CD14-positive monocyte (primary cell): Measurements from ENCODE around the gene RPL6. TPM values are rescaled to one million over a fixed set of nuclear protein-coding genes. Genes with fewer than 3 reads are reported as not detected.
A peak's percentile ranks its signal among the peaks of the same experiment; 100 is the strongest.

Experiments used
- DNase-seq, 3 donors: peaks; one replicate each; pipeline ENCODE4 v3.0.0-alpha.2; 2011 to 2022
- H2AFZ ChIP-seq: 2 replicates; pipeline ENCODE4 v1.6.0; 2012; ENCODE audit warnings: mild to moderate bottlenecking, low read depth, low read length, inconsistent platforms; ENCODE audit not compliant: insufficient read depth, poor library complexity, severe bottlenecking
- H3K27ac ChIP-seq, 2 donors: 1 replicate in 1 of 2; 2 replicates in 1 of 2; pipeline ENCODE4 v1.5.1; 2012 to 2013; ENCODE audit warnings: low read length in 2 of 2, control low read depth in 1 of 2, inconsistent platforms in 1 of 2, low read depth in 1 of 2, mild to moderate bottlenecking in 1 of 2
- H3K27me3 ChIP-seq, 2 donors: one replicate each; pipeline versions ENCODE4 v1.6.0 to v1.6.1; 2011 to 2013; ENCODE audit warnings: low read length in 2 of 2; ENCODE audit not compliant: control insufficient read depth in 2 of 2, insufficient read depth in 2 of 2
- H3K36me3 ChIP-seq, 2 donors: replicated peaks in 1 of 2; 1 replicate in 1 of 2; 2 replicates in 1 of 2; pipeline versions ENCODE4 v1.5.1 to v1.6.1; 2012 to 2013; ENCODE audit warnings: low read length in 2 of 2, control low read depth in 1 of 2, inconsistent platforms in 1 of 2, mild to moderate bottlenecking in 1 of 2; ENCODE audit not compliant: insufficient read depth in 2 of 2, control insufficient read depth in 1 of 2
- H3K4me1 ChIP-seq, 2 donors: 1 replicate in 1 of 2; 2 replicates in 1 of 2; pipeline versions ENCODE4 v1.5.1 to v1.6.1; 2012 to 2013; ENCODE audit warnings: low read length in 2 of 2, control low read depth in 1 of 2, inconsistent platforms in 1 of 2, mild to moderate bottlenecking in 1 of 2, moderate library complexity in 1 of 2; ENCODE audit not compliant: insufficient read depth in 2 of 2, control insufficient read depth in 1 of 2
- H3K4me2 ChIP-seq: replicated peaks from 2 replicates; pipeline ENCODE3; 2012; ENCODE audit warnings: low read length, moderate library complexity, mild to moderate bottlenecking; ENCODE audit not compliant: poor library complexity, severe bottlenecking; ENCODE audit errors: extremely low read depth
- H3K4me3 ChIP-seq, 3 experiments: fragments of 200-600 bp in 1 of 3; sonication (generic) in 1 of 3; replicated peaks in 1 of 3; 1 replicate in 2 of 3; 2 replicates in 1 of 3; pipeline ENCODE4 v1.5.1; 2011 to 2013; ENCODE audit warnings: low read length in 3 of 3, mild to moderate bottlenecking in 3 of 3, control low read depth in 2 of 3, low read depth in 2 of 3, inconsistent platforms in 1 of 3, moderate library complexity in 1 of 3
- H3K79me2 ChIP-seq: 2 replicates; pipeline ENCODE4 v1.6.0; 2012; ENCODE audit warnings: mild to moderate bottlenecking, control low read depth, inconsistent platforms, low read length, moderate library complexity; ENCODE audit not compliant: insufficient read depth
- H3K9ac ChIP-seq: 2 replicates; pipeline ENCODE4 v1.6.0; 2017; ENCODE audit warnings: low read length, mild to moderate bottlenecking; ENCODE audit not compliant: insufficient read depth, poor library complexity, severe bottlenecking
- H3K9me3 ChIP-seq, 2 donors: replicated peaks in 1 of 2; 1 replicate in 1 of 2; 2 replicates in 1 of 2; pipeline versions ENCODE4 v1.5.1 to v1.6.1; 2012 to 2013; ENCODE audit warnings: low read length in 2 of 2, control low read depth in 1 of 2; ENCODE audit not compliant: control insufficient read depth in 1 of 2, insufficient read depth in 1 of 2
- H4K20me1 ChIP-seq: 2 replicates; pipeline ENCODE4 v1.6.0; 2012; ENCODE audit warnings: mild to moderate bottlenecking, low read length, control low read depth, moderate library complexity; ENCODE audit not compliant: insufficient read depth
- H3K27ac Mint-ChIP-seq, 7 donors: one replicate each; pipeline ENCODE4 v1.8.0; 2020; ENCODE audit warnings: mild to moderate bottlenecking in 7 of 7, mixed read lengths in 7 of 7, moderate library complexity in 6 of 7, inconsistent platforms in 2 of 7
- H3K27me3 Mint-ChIP-seq, 3 donors: one replicate each; pipeline ENCODE4 v1.8.0; 2021 to 2022; ENCODE audit warnings: low read depth in 3 of 3, mild to moderate bottlenecking in 3 of 3, mixed read lengths in 3 of 3, moderate library complexity in 3 of 3, inconsistent platforms in 1 of 3
- H3K36me3 Mint-ChIP-seq, 2 donors: one replicate each; pipeline ENCODE4 v1.8.0; 2020; ENCODE audit warnings: mixed read lengths in 2 of 2, inconsistent platforms in 1 of 2, mild to moderate bottlenecking in 1 of 2
- H3K4me1 Mint-ChIP-seq: one replicate; pipeline ENCODE4 v1.8.0; 2020; ENCODE audit warnings: mild to moderate bottlenecking, mixed read lengths
- H3K4me3 Mint-ChIP-seq, 2 donors: one replicate each; pipeline ENCODE4 v1.8.0; 2020; ENCODE audit warnings: mild to moderate bottlenecking in 2 of 2, mixed read lengths in 2 of 2, moderate library complexity in 1 of 2
- H3K9me3 Mint-ChIP-seq, 7 donors: one replicate each; pipeline ENCODE4 v1.8.0; 2020 to 2022; ENCODE audit warnings: mixed read lengths in 7 of 7, mild to moderate bottlenecking in 6 of 7, moderate library complexity in 6 of 7, inconsistent platforms in 2 of 7
- WGBS: methylation state at CpG from one replicate; pipeline ENCODE4 v1.1.5; 2013; ENCODE audit warnings: missing lambda C conversion rate; ENCODE audit not compliant: insufficient coverage; 5-methylcytosine and 5-hydroxymethylcytosine counted together
- intact Hi-C, 2 donors: fragments of 100-400 bp; cut with micrococcal nuclease; formaldehyde crosslinking; loops; one replicate each; pipeline versions ENCODE4 v1.15.0 to v1.15.1; 2023
- polyA plus RNA-seq, 3 donors: library from polyadenylated mRNA; depleted of rRNA in 1 of 3; unstranded in 2 of 3; stranded (reverse) in 1 of 3; fragments of 300-500 nt in 2 of 3; fragments of >200 nt in 1 of 3; fragmentation: Illumina TruSeq in 2 of 3; gene quantifications; 1 replicate in 2 of 3; 2 replicates in 1 of 3; pipeline ENCODE4 v1.2.3, GENCODE V29; 2012 to 2021
- TF ChIP-seq, protein P1 (sequence below): fragments of 200-600 bp; IDR thresholded peaks from one replicate; pipeline ENCODE4 v1.8.0; 2022; ENCODE audit warnings: antibody characterized with exemption, mild to moderate bottlenecking

Gene RPL6
- polyA plus RNA-seq, 3 donors: 201 to 1,124 (median 259) TPM

- Histone ChIP-seq H3K9ac (no peak overlapping the region), H2AFZ (no peak overlapping the region), H3K4me3 (no peak overlapping the region), H3K36me3 (no peaks in the 10 kb centered on the region), H3K79me2 (peaks cover 10% of the 10 kb centered on the region), H3K4me1 (peaks cover 6 to 10% of the 10 kb centered on the region in 2 donors), H3K27me3 (no peaks in the 10 kb centered on the region), H4K20me1 (no peaks in the 10 kb centered on the region), H3K27ac (no peak overlapping the region), H3K9me3 (no peaks in the 10 kb centered on the region), H3K4me2 (no peak overlapping the region)
- no peak overlapping the region for H3K4me3 Mint-ChIP-seq
- TF ChIP-seq, protein P1, sequence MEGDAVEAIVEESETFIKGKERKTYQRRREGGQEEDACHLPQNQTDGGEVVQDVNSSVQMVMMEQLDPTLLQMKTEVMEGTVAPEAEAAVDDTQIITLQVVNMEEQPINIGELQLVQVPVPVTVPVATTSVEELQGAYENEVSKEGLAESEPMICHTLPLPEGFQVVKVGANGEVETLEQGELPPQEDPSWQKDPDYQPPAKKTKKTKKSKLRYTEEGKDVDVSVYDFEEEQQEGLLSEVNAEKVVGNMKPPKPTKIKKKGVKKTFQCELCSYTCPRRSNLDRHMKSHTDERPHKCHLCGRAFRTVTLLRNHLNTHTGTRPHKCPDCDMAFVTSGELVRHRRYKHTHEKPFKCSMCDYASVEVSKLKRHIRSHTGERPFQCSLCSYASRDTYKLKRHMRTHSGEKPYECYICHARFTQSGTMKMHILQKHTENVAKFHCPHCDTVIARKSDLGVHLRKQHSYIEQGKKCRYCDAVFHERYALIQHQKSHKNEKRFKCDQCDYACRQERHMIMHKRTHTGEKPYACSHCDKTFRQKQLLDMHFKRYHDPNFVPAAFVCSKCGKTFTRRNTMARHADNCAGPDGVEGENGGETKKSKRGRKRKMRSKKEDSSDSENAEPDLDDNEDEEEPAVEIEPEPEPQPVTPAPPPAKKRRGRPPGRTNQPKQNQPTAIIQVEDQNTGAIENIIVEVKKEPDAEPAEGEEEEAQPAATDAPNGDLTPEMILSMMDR: no peak
- no peak overlapping the region for H3K27ac Mint-ChIP-seq
- H3K27me3 Mint-ChIP-seq: no peaks in the 10 kb centered on the region
- H3K4me1 Mint-ChIP-seq: peaks cover 4% of the 10 kb centered on the region
- peaks cover 0 to 2% (median 0%) of the 10 kb centered on the region in 7 donors for H3K9me3 Mint-ChIP-seq
- WGBS: no CpG with 5 or more reads among the region's 2 CpGs
- DNase-seq: no peak
- H3K36me3 Mint-ChIP-seq: no peaks in the 10 kb centered on the region
- intact Hi-C loops: loop anchor here in 1 of 2 donors (5.0 kb wide), 1 partner anchor 287 kb away; the partner anchor contains the start of gene TRAFD1
Observed at GRCh38 chr12:112413855-112414625, 4.6 kb upstream of the RPL6 start.

GRCh38 chr12:112409906-112410244 lies 470 bp upstream of the RPL6 start:
- Mint-ChIP-seq H3K27me3 (no peaks in the 10 kb centered on the region), H3K9me3 (peaks cover 0 to 2% (median 0%) of the 10 kb centered on the region in 7 donors), H3K36me3 (peaks cover 35 to 36% of the 10 kb centered on the region in 2 donors), H3K27ac (peak overlapping the region in 5 of 7 donors; percentile 13 to 98 (median 97)), H3K4me1 (peaks cover 21% of the 10 kb centered on the region), H3K4me3 (no peak overlapping the region)
- TF ChIP-seq, protein P1: no peak
- no peak overlapping the region for H3K27ac ChIP-seq
- no peak for DNase-seq
- no peak overlapping the region for H3K9ac ChIP-seq
- peak overlapping the region in 1 of 3 experiments; percentile 100 for H3K4me3 ChIP-seq
- peaks cover 19% of the 10 kb centered on the region for H3K79me2 ChIP-seq
- WGBS: 100% methylated on average over 2 of the region's 14 CpGs
- no peaks in the 10 kb centered on the region for H3K9me3 ChIP-seq
- no peaks in the 10 kb centered on the region for H3K27me3 ChIP-seq
- H3K4me2 ChIP-seq: no peak overlapping the region
- intact Hi-C loops: loop anchor here (1.0 to 5.0 kb wide), 4 partner anchors 9 to 568 kb away; partner anchors contain the start of genes MAPKAPK5 (in 1 of the 2) and TRAFD1 (in 1 of the 2)
- H4K20me1 ChIP-seq: peaks cover 30% of the 10 kb centered on the region
- peaks cover 34% of the 10 kb centered on the region in 2 donors for H3K36me3 ChIP-seq
- H3K4me1 ChIP-seq: peaks cover 9 to 17% of the 10 kb centered on the region in 2 donors
- peak overlapping the region; percentile 93 for H2AFZ ChIP-seq
